ENCODE measurements around the gene WASHC1.
"Not testable (repeated sequence)": the region's sequence is repeated elsewhere in the genome, so short reads cannot be mapped to it uniquely, and the experiment has no call there.

The WASHC1 gene

GRCh38 chr9:41261-41676, 12.0 kb upstream of the WASHC1 start:
- not testable (repeated sequence) for H3K27ac ChIP-seq (ENCODE audit: low read depth, low read length); H3K4me1 ChIP-seq (ENCODE audit: control insufficient read depth, low read length); H3K9me2 ChIP-seq (replicated peaks; ENCODE audit: control insufficient read depth, low read length); H3K4me2 ChIP-seq (ENCODE audit: low read length); H4K20me1 ChIP-seq (ENCODE audit: control insufficient read depth, insufficient read depth, low read depth, low read length); H3F3A ChIP-seq (ENCODE audit: control insufficient read depth, insufficient read depth); H3K9me3 ChIP-seq (ENCODE audit: control insufficient read depth, insufficient read depth, low read length); H3K27me3 ChIP-seq (ENCODE audit: control insufficient read depth, low read length); H3K79me2 ChIP-seq (ENCODE audit: control insufficient read depth, low read length); H3K36me3 ChIP-seq (ENCODE audit: control insufficient read depth, low read length); H3K4me3 ChIP-seq (ENCODE audit: low read length)

GRCh38 chr9:32308-32707, 3.1 kb upstream of the WASHC1 start:
- not testable (repeated sequence) for H3K36me3 ChIP-seq (ENCODE audit: control insufficient read depth, low read length); H3K4me3 ChIP-seq (ENCODE audit: low read length); H3K27me3 ChIP-seq (ENCODE audit: control insufficient read depth, low read length); H4K20me1 ChIP-seq (ENCODE audit: control insufficient read depth, insufficient read depth, low read depth, low read length); H3K27ac ChIP-seq (ENCODE audit: low read depth, low read length); H3K4me2 ChIP-seq (ENCODE audit: low read length); H3K9me2 ChIP-seq (replicated peaks; ENCODE audit: control insufficient read depth, low read length); H3K79me2 ChIP-seq (ENCODE audit: control insufficient read depth, low read length); H3F3A ChIP-seq (ENCODE audit: control insufficient read depth, insufficient read depth); H3K9me3 ChIP-seq (ENCODE audit: control insufficient read depth, insufficient read depth, low read length); H3K4me1 ChIP-seq (ENCODE audit: control insufficient read depth, low read length)

DNA sequence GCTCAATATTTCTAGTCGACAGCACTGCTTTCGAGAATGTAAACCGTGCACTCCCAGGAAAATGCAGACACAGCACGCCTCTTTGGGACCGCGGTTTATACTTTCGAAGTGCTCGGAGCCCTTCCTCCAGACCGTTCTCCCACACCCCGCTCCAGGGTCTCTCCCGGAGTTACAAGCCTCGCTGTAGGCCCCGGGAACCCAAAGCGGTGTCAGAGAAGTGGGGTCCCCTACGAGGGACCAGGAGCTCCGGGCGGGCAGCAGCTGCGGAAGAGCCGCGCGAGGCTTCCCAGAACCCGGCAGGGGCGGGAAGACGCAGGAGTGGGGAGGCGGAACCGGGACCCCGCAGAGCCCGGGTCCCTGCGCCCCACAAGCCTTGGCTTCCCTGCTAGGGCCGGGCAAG, 481 bp downstream of the WASHC1 start:
- H3K9me2 ChIP-seq (replicated peaks; ENCODE audit: control insufficient read depth, low read length); H3K27me3 ChIP-seq (ENCODE audit: control insufficient read depth, low read length); H3K36me3 ChIP-seq (ENCODE audit: control insufficient read depth, low read length); H3K4me1 ChIP-seq (ENCODE audit: control insufficient read depth, low read length); H3K27ac ChIP-seq (ENCODE audit: low read depth, low read length); H3F3A ChIP-seq (ENCODE audit: control insufficient read depth, insufficient read depth); H3K4me2 ChIP-seq (ENCODE audit: low read length); H4K20me1 ChIP-seq (ENCODE audit: control insufficient read depth, insufficient read depth, low read depth, low read length); H3K79me2 ChIP-seq (ENCODE audit: control insufficient read depth, low read length); H3K9me3 ChIP-seq (ENCODE audit: control insufficient read depth, insufficient read depth, low read length): not testable (repeated sequence)
- H3K4me3 ChIP-seq (ENCODE audit: low read length), result 0 out of 2 replicates have a peak overlapping the region, but pooled peaks have one; percentile 41

GRCh38 chr9:21621-22020, 7.6 kb downstream of the WASHC1 start:
- not testable (repeated sequence) for H3K4me1 ChIP-seq (ENCODE audit: control insufficient read depth, low read length); H3K4me2 ChIP-seq (ENCODE audit: low read length)

DNA sequence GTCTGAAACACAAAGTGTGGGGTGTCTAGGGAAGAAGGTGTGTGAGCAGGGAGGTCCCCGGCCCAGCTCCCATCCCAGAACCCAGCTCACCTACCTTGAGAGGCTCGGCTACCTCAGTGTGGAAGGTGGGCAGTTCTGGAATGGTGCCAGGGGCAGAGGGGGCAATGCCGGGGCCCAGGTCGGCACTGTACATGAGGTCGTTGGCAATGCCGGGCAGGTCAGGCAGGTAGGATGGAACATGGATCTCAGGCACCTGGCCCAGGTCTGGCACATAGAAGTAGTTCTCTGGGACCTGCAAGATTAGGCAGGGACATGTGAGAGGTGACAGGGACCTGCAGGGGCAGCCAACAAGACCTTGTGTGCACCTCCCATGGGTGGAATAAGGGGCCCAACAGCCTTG, 12.4 kb downstream of the WASHC1 start:
- H3K79me2 ChIP-seq (ENCODE audit: control insufficient read depth, low read length); H3K4me1 ChIP-seq (ENCODE audit: control insufficient read depth, low read length); H3K4me2 ChIP-seq (ENCODE audit: low read length); H3F3A ChIP-seq (ENCODE audit: control insufficient read depth, insufficient read depth); H3K9me2 ChIP-seq (replicated peaks; ENCODE audit: control insufficient read depth, low read length); H3K9me3 ChIP-seq (ENCODE audit: control insufficient read depth, insufficient read depth, low read length); H3K4me3 ChIP-seq (ENCODE audit: low read length); H3K36me3 ChIP-seq (ENCODE audit: control insufficient read depth, low read length); H3K27ac ChIP-seq (ENCODE audit: low read depth, low read length); H3K27me3 ChIP-seq (ENCODE audit: control insufficient read depth, low read length); H4K20me1 ChIP-seq (ENCODE audit: control insufficient read depth, insufficient read depth, low read depth, low read length): not testable (repeated sequence)

More at GRCh38 chr9:21621-22020, 7.6 kb downstream of the WASHC1 start:
- not testable (repeated sequence) for H4K20me1 ChIP-seq (ENCODE audit: control insufficient read depth, insufficient read depth, low read depth, low read length); H3K9me3 ChIP-seq (ENCODE audit: control insufficient read depth, insufficient read depth, low read length); H3K27ac ChIP-seq (ENCODE audit: low read depth, low read length); H3F3A ChIP-seq (ENCODE audit: control insufficient read depth, insufficient read depth); H3K27me3 ChIP-seq (ENCODE audit: control insufficient read depth, low read length); H3K79me2 ChIP-seq (ENCODE audit: control insufficient read depth, low read length); H3K4me3 ChIP-seq (ENCODE audit: low read length); H3K36me3 ChIP-seq (ENCODE audit: control insufficient read depth, low read length); H3K9me2 ChIP-seq (replicated peaks; ENCODE audit: control insufficient read depth, low read length)

- H4K20me1 ChIP-seq (ENCODE audit: control insufficient read depth, insufficient read depth, low read depth, low read length); H3K4me1 ChIP-seq (ENCODE audit: control insufficient read depth, low read length); H3F3A ChIP-seq (ENCODE audit: control insufficient read depth, insufficient read depth); H3K27me3 ChIP-seq (ENCODE audit: control insufficient read depth, low read length); H3K9me2 ChIP-seq (replicated peaks; ENCODE audit: control insufficient read depth, low read length); H3K27ac ChIP-seq (ENCODE audit: low read depth, low read length); H3K36me3 ChIP-seq (ENCODE audit: control insufficient read depth, low read length); H3K79me2 ChIP-seq (ENCODE audit: control insufficient read depth, low read length); H3K4me2 ChIP-seq (ENCODE audit: low read length); H3K4me3 ChIP-seq (ENCODE audit: low read length); H3K9me3 ChIP-seq (ENCODE audit: control insufficient read depth, insufficient read depth, low read length): not testable (repeated sequence)
Observed at GRCh38 chr9:14129-14809, 15.0 kb downstream of the WASHC1 start.

Data from DOHH2 (cell line).